ENCODE results near the gene MAMDC4.

DNA sequence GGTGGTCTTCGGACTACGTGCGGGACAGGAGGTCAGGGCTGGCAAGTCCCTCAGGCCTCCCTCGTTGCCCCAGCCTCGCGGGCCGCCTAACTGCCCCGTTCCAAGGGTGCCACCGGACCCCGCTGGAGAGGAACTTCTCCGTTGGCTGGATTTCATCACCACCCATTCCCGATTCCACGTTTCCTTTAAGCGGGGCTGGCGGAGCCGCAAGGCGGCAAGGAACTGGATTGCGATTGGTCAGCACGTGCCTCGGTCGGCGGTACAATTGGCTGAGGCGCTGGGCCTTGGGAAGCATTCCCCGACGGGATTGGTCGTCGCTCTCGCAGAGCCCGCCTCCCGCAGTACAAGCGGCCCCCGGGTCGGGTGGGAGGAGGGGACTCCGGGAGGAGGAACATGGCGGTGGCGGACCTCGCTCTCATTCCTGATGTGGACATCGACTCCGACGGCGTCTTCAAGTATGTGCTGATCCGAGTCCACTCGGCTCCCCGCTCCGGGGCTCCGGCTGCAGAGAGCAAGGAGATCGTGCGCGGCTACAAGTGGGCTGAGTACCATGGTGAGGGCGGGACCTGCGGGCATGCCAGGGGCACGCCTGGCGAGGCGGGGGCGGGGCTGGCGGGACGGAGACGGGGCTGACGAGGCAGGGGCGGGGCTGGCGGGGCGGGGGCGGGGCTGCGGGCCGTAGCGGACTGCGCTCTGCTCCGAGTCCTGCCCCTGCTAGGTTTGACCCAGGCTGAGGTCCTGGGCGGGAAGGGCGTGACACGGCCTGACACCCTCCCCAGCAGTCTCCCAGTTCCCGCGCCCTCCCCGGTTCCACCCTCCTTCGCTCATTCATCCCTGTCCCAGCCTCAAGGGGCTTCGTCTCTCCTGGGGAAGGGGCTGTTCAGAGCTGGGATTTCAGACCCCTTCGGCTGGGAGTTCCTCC lies 2.8 kb upstream of the MAMDC4 start, which contains the start of gene PHPT1:
- TF ChIP-seq, protein P1, sequence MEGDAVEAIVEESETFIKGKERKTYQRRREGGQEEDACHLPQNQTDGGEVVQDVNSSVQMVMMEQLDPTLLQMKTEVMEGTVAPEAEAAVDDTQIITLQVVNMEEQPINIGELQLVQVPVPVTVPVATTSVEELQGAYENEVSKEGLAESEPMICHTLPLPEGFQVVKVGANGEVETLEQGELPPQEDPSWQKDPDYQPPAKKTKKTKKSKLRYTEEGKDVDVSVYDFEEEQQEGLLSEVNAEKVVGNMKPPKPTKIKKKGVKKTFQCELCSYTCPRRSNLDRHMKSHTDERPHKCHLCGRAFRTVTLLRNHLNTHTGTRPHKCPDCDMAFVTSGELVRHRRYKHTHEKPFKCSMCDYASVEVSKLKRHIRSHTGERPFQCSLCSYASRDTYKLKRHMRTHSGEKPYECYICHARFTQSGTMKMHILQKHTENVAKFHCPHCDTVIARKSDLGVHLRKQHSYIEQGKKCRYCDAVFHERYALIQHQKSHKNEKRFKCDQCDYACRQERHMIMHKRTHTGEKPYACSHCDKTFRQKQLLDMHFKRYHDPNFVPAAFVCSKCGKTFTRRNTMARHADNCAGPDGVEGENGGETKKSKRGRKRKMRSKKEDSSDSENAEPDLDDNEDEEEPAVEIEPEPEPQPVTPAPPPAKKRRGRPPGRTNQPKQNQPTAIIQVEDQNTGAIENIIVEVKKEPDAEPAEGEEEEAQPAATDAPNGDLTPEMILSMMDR (conservative IDR thresholded peaks at IDR 0.05; ENCODE audit: low read depth in 2 of 2) = no peak
- peak; percentile 97 for TF ChIP-seq POLR2AphosphoS5 (IDR thresholded peaks at IDR 0.05; ENCODE audit: low read depth)
- TF ChIP-seq, protein P2, sequence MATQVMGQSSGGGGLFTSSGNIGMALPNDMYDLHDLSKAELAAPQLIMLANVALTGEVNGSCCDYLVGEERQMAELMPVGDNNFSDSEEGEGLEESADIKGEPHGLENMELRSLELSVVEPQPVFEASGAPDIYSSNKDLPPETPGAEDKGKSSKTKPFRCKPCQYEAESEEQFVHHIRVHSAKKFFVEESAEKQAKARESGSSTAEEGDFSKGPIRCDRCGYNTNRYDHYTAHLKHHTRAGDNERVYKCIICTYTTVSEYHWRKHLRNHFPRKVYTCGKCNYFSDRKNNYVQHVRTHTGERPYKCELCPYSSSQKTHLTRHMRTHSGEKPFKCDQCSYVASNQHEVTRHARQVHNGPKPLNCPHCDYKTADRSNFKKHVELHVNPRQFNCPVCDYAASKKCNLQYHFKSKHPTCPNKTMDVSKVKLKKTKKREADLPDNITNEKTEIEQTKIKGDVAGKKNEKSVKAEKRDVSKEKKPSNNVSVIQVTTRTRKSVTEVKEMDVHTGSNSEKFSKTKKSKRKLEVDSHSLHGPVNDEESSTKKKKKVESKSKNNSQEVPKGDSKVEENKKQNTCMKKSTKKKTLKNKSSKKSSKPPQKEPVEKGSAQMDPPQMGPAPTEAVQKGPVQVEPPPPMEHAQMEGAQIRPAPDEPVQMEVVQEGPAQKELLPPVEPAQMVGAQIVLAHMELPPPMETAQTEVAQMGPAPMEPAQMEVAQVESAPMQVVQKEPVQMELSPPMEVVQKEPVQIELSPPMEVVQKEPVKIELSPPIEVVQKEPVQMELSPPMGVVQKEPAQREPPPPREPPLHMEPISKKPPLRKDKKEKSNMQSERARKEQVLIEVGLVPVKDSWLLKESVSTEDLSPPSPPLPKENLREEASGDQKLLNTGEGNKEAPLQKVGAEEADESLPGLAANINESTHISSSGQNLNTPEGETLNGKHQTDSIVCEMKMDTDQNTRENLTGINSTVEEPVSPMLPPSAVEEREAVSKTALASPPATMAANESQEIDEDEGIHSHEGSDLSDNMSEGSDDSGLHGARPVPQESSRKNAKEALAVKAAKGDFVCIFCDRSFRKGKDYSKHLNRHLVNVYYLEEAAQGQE (IDR thresholded peaks at IDR 0.05; ENCODE audit: unreplicated experiment) = no peak
- TF ChIP-seq EZH2 (IDR thresholded peaks at IDR 0.05; ENCODE audit: low read depth, unreplicated experiment) = no peak
- no peak for TF ChIP-seq EZH2phosphoT487 (IDR thresholded peaks at IDR 0.05; ENCODE audit: unreplicated experiment)

Data from GM23338 (cell line).